Trophoblast cell (in vitro differentiated cells and primary cell): ENCODE measurements around the gene PVALEF.

Experiments used
- DNase-seq, 2 donors: peaks; one replicate each; pipeline ENCODE4 v3.0.0-alpha.2; 2016
- H2AFZ ChIP-seq: 2 replicates; pipeline ENCODE4 v1.6.1; 2013; ENCODE audit warnings: low read length, moderate library complexity, mild to moderate bottlenecking; ENCODE audit not compliant: insufficient read depth, poor library complexity
- H2AK5ac ChIP-seq: 2 replicates; pipeline ENCODE4 v1.6.1; 2013; ENCODE audit warnings: mild to moderate bottlenecking, low read length
- H2BK120ac ChIP-seq: 2 replicates; pipeline ENCODE4 v1.6.1; 2013; ENCODE audit warnings: low read length, mild to moderate bottlenecking, moderate library complexity; ENCODE audit not compliant: insufficient read depth, poor library complexity
- H2BK12ac ChIP-seq: 2 replicates; pipeline ENCODE4 v1.6.1; 2013; ENCODE audit warnings: mild to moderate bottlenecking, low read length, moderate library complexity
- H2BK5ac ChIP-seq: 2 replicates; pipeline ENCODE4 v1.6.1; 2013; ENCODE audit warnings: low read length, low read depth, moderate library complexity, mild to moderate bottlenecking; ENCODE audit not compliant: poor library complexity
- H3K14ac ChIP-seq: 2 replicates; pipeline ENCODE4 v1.6.1; 2013; ENCODE audit warnings: mild to moderate bottlenecking, low read length
- H3K18ac ChIP-seq: 2 replicates; pipeline ENCODE4 v1.6.1; 2013; ENCODE audit warnings: mild to moderate bottlenecking, low read length
- H3K23ac ChIP-seq: 2 replicates; pipeline ENCODE4 v1.6.1; 2013; ENCODE audit warnings: low read length
- H3K27ac ChIP-seq: 2 replicates; pipeline ENCODE4 v1.5.1; 2013; ENCODE audit warnings: low read depth, mild to moderate bottlenecking, inconsistent platforms, low read length, moderate library complexity
- H3K27me3 ChIP-seq: 2 replicates; pipeline ENCODE4 v1.6.1; 2013; ENCODE audit warnings: inconsistent platforms, mild to moderate bottlenecking, low read length, moderate library complexity; ENCODE audit not compliant: insufficient read depth
- H3K36me3 ChIP-seq, 2 experiments: 1 replicate in 1 of 2; 2 replicates in 1 of 2; pipeline ENCODE4 v1.6.1; 2013; ENCODE audit warnings: low read length in 2 of 2, mild to moderate bottlenecking in 2 of 2, moderate library complexity in 1 of 2; ENCODE audit not compliant: insufficient read depth in 2 of 2, control insufficient read depth in 1 of 2
- H3K4ac ChIP-seq: 2 replicates; pipeline ENCODE4 v1.6.1; 2013; ENCODE audit warnings: low read depth, mild to moderate bottlenecking, low read length, moderate library complexity
- H3K4me1 ChIP-seq, 2 experiments: 1 replicate in 1 of 2; 2 replicates in 1 of 2; pipeline ENCODE4 v1.6.1; 2013; ENCODE audit warnings: low read length in 2 of 2, mild to moderate bottlenecking in 2 of 2, moderate library complexity in 1 of 2; ENCODE audit not compliant: insufficient read depth in 2 of 2, control insufficient read depth in 1 of 2
- H3K4me2 ChIP-seq: 2 replicates; pipeline ENCODE4 v1.6.1; 2013; ENCODE audit warnings: inconsistent platforms, mild to moderate bottlenecking, low read length, moderate library complexity
- H3K4me3 ChIP-seq: 2 replicates; pipeline ENCODE4 v1.5.1; 2013; ENCODE audit warnings: mild to moderate bottlenecking, low read depth, low read length, inconsistent platforms
- H3K79me1 ChIP-seq: one replicate; pipeline ENCODE4 v1.6.1; 2013; ENCODE audit warnings: low read length
- H3K79me2 ChIP-seq: 2 replicates; pipeline ENCODE4 v1.6.1; 2013; ENCODE audit warnings: low read length, mild to moderate bottlenecking; ENCODE audit not compliant: control insufficient read depth, insufficient read depth, poor library complexity
- H3K9ac ChIP-seq: 2 replicates; pipeline ENCODE4 v1.6.1; 2013; ENCODE audit warnings: mild to moderate bottlenecking, low read length
- H3K9me3 ChIP-seq: 2 replicates; pipeline ENCODE4 v1.6.1; 2013; ENCODE audit warnings: low read depth, mild to moderate bottlenecking, control low read depth, inconsistent platforms, low read length; ENCODE audit not compliant: insufficient read depth
- H4K12ac ChIP-seq: 2 replicates; pipeline ENCODE4 v1.6.1; 2013; ENCODE audit warnings: low read depth, mild to moderate bottlenecking, low read length, moderate library complexity
- H4K8ac ChIP-seq: 2 replicates; pipeline ENCODE4 v1.6.1; 2013; ENCODE audit warnings: low read depth, mild to moderate bottlenecking, low read length, moderate library complexity
- H4K91ac ChIP-seq: one replicate; pipeline ENCODE4 v1.6.1; 2013; ENCODE audit warnings: low read depth, mild to moderate bottlenecking, low read length, moderate library complexity
- WGBS: extraction: QIAGEN DNeasy Blood & Tissue Kit; methylation state at CpG from one replicate; pipeline ENCODE4 v1.1.7; 2013; ENCODE audit warnings: missing lambda C conversion rate; ENCODE audit not compliant: insufficient read length, insufficient coverage; ENCODE audit errors: extremely low coverage; 5-methylcytosine and 5-hydroxymethylcytosine counted together

Gene PVALEF

GRCh38 chr17:81210466-81210865 lies 45.2 kb downstream of the PVALEF start:
- Histone ChIP-seq H3K4me2 (no peak overlapping the region), H3K4ac (no peak overlapping the region), H2BK12ac (no peak overlapping the region), H2AFZ (no peak overlapping the region), H3K4me1 (no peaks in the 10 kb centered on the region), H3K27me3 (no peaks in the 10 kb centered on the region), H4K8ac (no peak overlapping the region), H2BK5ac (no peak overlapping the region), H3K79me1 (no peaks in the 10 kb centered on the region), H3K9ac (no peak overlapping the region), H3K9me3 (peaks cover 4% of the 10 kb centered on the region), H3K27ac (no peak overlapping the region), H2AK5ac (no peak overlapping the region), H3K79me2 (no peaks in the 10 kb centered on the region), H3K23ac (no peak overlapping the region), H3K18ac (no peak overlapping the region), H3K14ac (no peak overlapping the region), H4K91ac (no peak overlapping the region), H2BK120ac (no peak overlapping the region), H3K36me3 (peaks cover 5 to 12% of the 10 kb centered on the region in 2 experiments), H3K4me3 (no peak overlapping the region), H4K12ac (no peak overlapping the region)
- DNase-seq = no peak
- WGBS = no CpG with 5 or more reads among the region's 10 CpGs

- H4K91ac ChIP-seq = no peak overlapping the region
- no peaks in the 10 kb centered on the region for H3K27me3 ChIP-seq
- H3K79me2 ChIP-seq = no peaks in the 10 kb centered on the region
- no peak overlapping the region for H2BK120ac ChIP-seq
- no peak overlapping the region for H3K4ac ChIP-seq
- no peak overlapping the region for H3K23ac ChIP-seq
- no CpG with 5 or more reads among the region's 14 CpGs for WGBS
- no peaks in the 10 kb centered on the region for H3K4me1 ChIP-seq
- no peak overlapping the region for H3K14ac ChIP-seq
- no peak overlapping the region for H2AK5ac ChIP-seq
- no peak overlapping the region for H2BK5ac ChIP-seq
- H3K9ac ChIP-seq = no peak overlapping the region
- peaks cover 5 to 12% of the 10 kb centered on the region in 2 experiments for H3K36me3 ChIP-seq
- DNase-seq = no peak
- peaks cover 4% of the 10 kb centered on the region for H3K9me3 ChIP-seq
- no peak overlapping the region for H2AFZ ChIP-seq
- no peaks in the 10 kb centered on the region for H3K79me1 ChIP-seq
- no peak overlapping the region for H3K4me2 ChIP-seq
- no peak overlapping the region for H3K4me3 ChIP-seq
- H3K18ac ChIP-seq = peak overlapping the region; percentile 21
- no peak overlapping the region for H4K8ac ChIP-seq
- H3K27ac ChIP-seq = no peak overlapping the region
- H4K12ac ChIP-seq = no peak overlapping the region
- no peak overlapping the region for H2BK12ac ChIP-seq
Observed at GRCh38 chr17:81210868-81211267, 45.6 kb downstream of the PVALEF start.

GRCh38 chr17:81212365-81212764 lies 47.1 kb downstream of the PVALEF start:
- H3K9ac ChIP-seq = no peak overlapping the region
- no peak overlapping the region for H2AFZ ChIP-seq
- no peak overlapping the region for H2AK5ac ChIP-seq
- H4K91ac ChIP-seq = no peak overlapping the region
- H3K9me3 ChIP-seq = peaks cover 4% of the 10 kb centered on the region
- no peak overlapping the region for H3K27ac ChIP-seq
- no peaks in the 10 kb centered on the region for H3K27me3 ChIP-seq
- no peaks in the 10 kb centered on the region for H3K79me1 ChIP-seq
- H3K4me1 ChIP-seq = no peaks in the 10 kb centered on the region
- no peak overlapping the region for H4K12ac ChIP-seq
- no peak overlapping the region for H3K4me2 ChIP-seq
- H3K23ac ChIP-seq = no peak overlapping the region
- H3K79me2 ChIP-seq = no peaks in the 10 kb centered on the region
- no peak overlapping the region for H2BK5ac ChIP-seq
- no peak overlapping the region for H3K14ac ChIP-seq
- DNase-seq = no peak
- WGBS = no CpG with 5 or more reads among the region's 9 CpGs
- no peak overlapping the region for H4K8ac ChIP-seq
- no peak overlapping the region for H3K4me3 ChIP-seq
- no peak overlapping the region for H3K4ac ChIP-seq
- H3K36me3 ChIP-seq = peaks cover 2 to 12% of the 10 kb centered on the region in 2 experiments
- H2BK12ac ChIP-seq = no peak overlapping the region
- H2BK120ac ChIP-seq = no peak overlapping the region
- H3K18ac ChIP-seq = no peak overlapping the region

- Histone ChIP-seq H3K36me3 (peaks cover 2% of the 10 kb centered on the region in 2 experiments), H3K14ac (no peak overlapping the region), H2BK12ac (no peak overlapping the region), H3K9me3 (no peaks in the 10 kb centered on the region), H3K4me1 (no peaks in the 10 kb centered on the region), H3K27me3 (no peaks in the 10 kb centered on the region), H3K4me2 (no peak overlapping the region), H2BK120ac (no peak overlapping the region), H3K4me3 (no peak overlapping the region), H2AFZ (no peak overlapping the region), H4K91ac (no peak overlapping the region), H3K79me2 (no peaks in the 10 kb centered on the region), H3K9ac (no peak overlapping the region), H4K12ac (no peak overlapping the region), H3K27ac (no peak overlapping the region), H3K4ac (no peak overlapping the region), H3K79me1 (no peaks in the 10 kb centered on the region), H2BK5ac (no peak overlapping the region), H3K23ac (no peak overlapping the region), H4K8ac (no peak overlapping the region), H2AK5ac (no peak overlapping the region), H3K18ac (no peak overlapping the region)
- WGBS = no CpG with 5 or more reads among the region's 8 CpGs
- DNase-seq = no peak
Observed at GRCh38 chr17:81213978-81214377, 48.7 kb downstream of the PVALEF start.
